HG02852 (cell line): Measurements from ENCODE around the gene MIEF2.

Experiments used
- ATAC-seq: cut with Tn5 transposase; IDR thresholded peaks from one replicate; pipeline ENCODE4 v1.9.1; 2021; ENCODE audit warnings: mild to moderate bottlenecking, moderate library complexity; ENCODE audit not compliant: unreplicated experiment

Gene MIEF2

GRCh38 chr17:18235743-18236256 lies 24.7 kb upstream of the MIEF2 start:
- no peak for ATAC-seq

- ATAC-seq, result no peak
These were observed 24.0 kb upstream of the MIEF2 start for GRCh38 chr17:18236494-18236893.

- no peak for ATAC-seq
These were observed 23.0 kb upstream of the MIEF2 start for GRCh38 chr17:18237461-18237860.

- no peak for ATAC-seq
These were observed 22.2 kb upstream of the MIEF2 start for GRCh38 chr17:18238299-18238698.

- ATAC-seq, result no peak
These were observed 20.0 kb upstream of the MIEF2 start for GRCh38 chr17:18240449-18240848.

- ATAC-seq, result no peak
These were observed 19.1 kb upstream of the MIEF2 start for GRCh38 chr17:18241229-18241871.

- ATAC-seq, result no peak
These were observed 15.3 kb upstream of the MIEF2 start for GRCh38 chr17:18245038-18245776.

GRCh38 chr17:18246109-18246725 lies 14.2 kb upstream of the MIEF2 start:
- ATAC-seq, result no peak

- ATAC-seq, result no peak
These were observed 13.4 kb upstream of the MIEF2 start for GRCh38 chr17:18246880-18247612.

GRCh38 chr17:18247613-18248001 lies 12.9 kb upstream of the MIEF2 start:
- no peak for ATAC-seq

- ATAC-seq, result no peak
These were observed 12.1 kb upstream of the MIEF2 start for GRCh38 chr17:18248300-18248731.

GRCh38 chr17:18248811-18249210 lies 11.7 kb upstream of the MIEF2 start:
- ATAC-seq, result no peak

- no peak for ATAC-seq
These were observed 10.2 kb upstream of the MIEF2 start for GRCh38 chr17:18250259-18250658.

GRCh38 chr17:18250708-18251107 lies 9.8 kb upstream of the MIEF2 start:
- no peak for ATAC-seq

- ATAC-seq, result no peak
These were observed 9.3 kb upstream of the MIEF2 start for GRCh38 chr17:18251204-18251603.

GRCh38 chr17:18252160-18252559 lies 8.3 kb upstream of the MIEF2 start:
- ATAC-seq, result no peak

- ATAC-seq, result no peak
These were observed 7.1 kb upstream of the MIEF2 start for GRCh38 chr17:18253187-18253884.

GRCh38 chr17:18253947-18254821 lies 6.3 kb upstream of the MIEF2 start:
- no peak for ATAC-seq

GRCh38 chr17:18254888-18255649 lies 5.4 kb upstream of the MIEF2 start:
- ATAC-seq, result no peak
